GM18861 (cell line): Measurements from ENCODE around the gene NEK11.
A peak's percentile ranks its signal among the peaks of the same experiment; 100 is the strongest.
"Not testable (repeated sequence)": the region's sequence is repeated elsewhere in the genome, so short reads cannot be mapped to it uniquely, and the experiment has no call there.

Experiments used
- ATAC-seq: cut with Tn5 transposase; IDR thresholded peaks from one replicate; pipeline ENCODE4 v1.9.1; 2021; ENCODE audit not compliant: unreplicated experiment

The NEK11 gene

DNA sequence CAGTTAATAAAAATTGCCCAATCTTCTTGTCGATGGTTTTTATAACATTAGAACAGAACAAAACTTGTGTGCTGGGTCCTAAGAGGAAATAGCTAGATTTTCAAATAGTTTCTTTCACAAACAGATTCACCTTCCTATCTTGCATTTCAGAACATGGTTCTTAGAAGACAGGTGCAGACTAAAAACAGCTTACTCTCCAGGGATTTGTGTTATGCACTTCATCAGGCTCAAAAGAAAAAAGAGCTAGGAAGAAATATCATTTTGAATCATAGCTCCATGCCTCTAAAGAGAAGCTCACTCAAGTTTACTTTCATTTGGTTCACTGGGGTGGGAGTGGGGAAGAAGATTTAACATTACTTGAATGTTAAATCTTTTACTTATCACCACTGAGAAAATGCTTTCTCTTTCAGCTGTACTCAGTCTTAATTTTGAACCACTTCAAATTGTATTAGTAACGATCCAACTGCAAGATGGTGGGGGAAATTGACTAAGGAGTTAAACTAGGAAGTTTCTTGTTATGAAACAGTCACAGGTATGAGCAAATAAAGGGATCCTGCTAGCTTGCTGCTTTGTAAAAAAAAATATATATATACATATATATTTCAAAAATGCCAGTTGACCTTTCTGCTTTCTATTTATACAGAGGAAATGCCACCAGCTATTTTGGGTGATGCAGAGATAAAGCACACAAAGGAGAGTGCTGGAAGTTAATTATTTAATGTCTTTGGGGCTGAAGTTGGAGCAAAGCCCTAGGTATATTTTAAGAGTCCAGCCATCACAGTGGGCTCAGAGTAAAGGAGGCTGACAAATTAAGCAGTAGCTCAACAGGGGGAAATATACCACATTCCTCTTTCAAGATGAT is 326.6 kb downstream of the NEK11 start:
- ATAC-seq: peak; percentile 41

GRCh38 chr3:131353986-131354385 is 327.3 kb downstream of the NEK11 start:
- peak; percentile 4 for ATAC-seq

- no peak for ATAC-seq
Observed at GRCh38 chr3:131356006-131356595, 329.4 kb downstream of the NEK11 start.

- ATAC-seq: no peak
Observed at GRCh38 chr3:131357275-131357674, 330.6 kb downstream of the NEK11 start.

- ATAC-seq: no peak
Observed at GRCh38 chr3:131360191-131360755, 333.6 kb downstream of the NEK11 start.

DNA sequence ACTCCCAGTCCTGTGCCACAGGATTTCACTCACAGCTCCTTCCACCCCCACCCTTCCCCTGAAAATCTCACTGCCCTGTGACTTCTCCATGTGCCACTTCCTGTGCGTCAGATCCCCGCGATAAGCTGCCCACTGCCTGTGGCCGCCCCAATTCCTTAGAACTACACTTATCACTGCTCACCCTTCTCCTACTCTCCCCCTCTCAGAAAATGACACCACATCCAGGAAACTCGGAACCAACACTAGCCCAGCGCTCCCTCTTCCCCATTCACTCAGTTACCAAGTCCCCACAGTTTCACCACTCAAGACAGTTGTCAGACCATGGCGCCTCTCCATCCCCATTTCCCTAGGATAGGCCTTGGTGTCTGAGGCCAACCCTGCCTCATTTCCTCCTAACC is 334.4 kb downstream of the NEK11 start:
- ATAC-seq: not testable (repeated sequence)

- ATAC-seq: no peak
Observed at GRCh38 chr3:131361464-131362421, 335.1 kb downstream of the NEK11 start.

DNA sequence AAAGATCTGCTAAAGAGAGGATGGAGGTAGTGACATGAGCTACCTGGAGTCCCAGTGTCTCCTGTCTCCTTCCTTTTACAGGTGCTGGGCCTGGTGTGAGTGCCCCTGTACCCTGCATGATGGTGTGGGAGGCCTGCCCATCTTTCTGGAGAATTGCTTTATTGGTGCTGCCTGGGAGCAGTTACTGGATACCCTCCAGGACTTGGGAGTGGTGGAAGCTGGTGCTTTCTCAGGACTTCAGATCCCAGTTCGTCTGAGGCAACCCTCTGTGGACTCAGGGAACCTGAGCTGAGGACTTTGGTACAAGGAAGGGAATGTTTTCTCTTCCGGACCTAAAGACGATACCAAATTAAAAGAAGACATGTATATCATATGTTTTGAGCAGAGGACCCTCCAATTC is 336.6 kb downstream of the NEK11 start:
- no peak for ATAC-seq

- no peak for ATAC-seq
Observed at GRCh38 chr3:131370935-131371687, 344.4 kb downstream of the NEK11 start.

GRCh38 chr3:131371688-131372066 is 345.0 kb downstream of the NEK11 start:
- no peak for ATAC-seq

DNA sequence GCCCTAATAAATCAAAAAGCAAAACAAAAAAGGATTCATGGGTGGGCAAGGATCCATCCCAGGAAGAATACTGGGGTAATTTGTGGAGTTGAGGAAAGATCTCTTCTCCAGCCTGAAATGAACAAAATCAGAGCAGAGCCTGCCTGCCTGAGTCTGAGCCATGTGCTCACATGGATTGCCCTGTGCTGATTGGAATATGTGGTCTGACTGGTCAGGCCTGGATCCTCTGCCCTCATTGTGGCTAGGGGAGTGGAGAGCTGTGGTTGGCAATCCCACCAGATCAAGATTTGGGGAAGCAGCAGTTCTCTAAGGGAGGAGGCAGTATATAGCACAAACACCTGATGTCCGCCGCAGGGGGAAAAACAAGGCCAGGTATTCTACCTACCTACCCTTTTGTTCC is 348.1 kb downstream of the NEK11 start:
- ATAC-seq: no peak

DNA sequence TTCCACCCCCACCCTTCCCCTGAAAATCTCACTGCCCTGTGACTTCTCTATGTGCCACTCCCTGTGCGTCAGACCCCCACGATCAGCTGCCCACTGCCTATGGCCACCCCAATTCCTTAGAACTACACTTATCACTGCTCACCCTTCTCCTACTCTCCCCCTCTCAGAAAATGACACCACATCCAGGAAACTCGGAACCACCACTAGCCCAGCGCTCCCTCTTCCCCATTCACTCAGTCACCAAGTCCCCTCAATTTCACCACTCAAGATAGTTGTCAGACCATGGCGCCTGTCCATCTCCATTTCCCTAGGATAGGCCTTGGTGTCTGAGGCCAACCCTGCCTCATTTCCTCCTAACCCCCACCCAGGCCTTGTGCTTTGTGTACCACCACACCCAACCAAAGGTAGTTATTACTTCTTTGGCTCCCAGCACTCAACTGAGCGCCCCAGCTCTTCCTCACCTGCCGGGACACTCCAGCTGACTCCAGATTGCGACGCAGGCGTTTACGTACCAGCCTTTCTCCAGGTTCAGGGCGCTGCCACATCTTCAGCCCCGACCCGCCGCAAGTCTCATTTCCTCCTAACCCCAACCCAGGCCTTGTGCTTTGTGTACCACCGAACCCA is 354.3 kb downstream of the NEK11 start:
- not testable (repeated sequence) for ATAC-seq

DNA sequence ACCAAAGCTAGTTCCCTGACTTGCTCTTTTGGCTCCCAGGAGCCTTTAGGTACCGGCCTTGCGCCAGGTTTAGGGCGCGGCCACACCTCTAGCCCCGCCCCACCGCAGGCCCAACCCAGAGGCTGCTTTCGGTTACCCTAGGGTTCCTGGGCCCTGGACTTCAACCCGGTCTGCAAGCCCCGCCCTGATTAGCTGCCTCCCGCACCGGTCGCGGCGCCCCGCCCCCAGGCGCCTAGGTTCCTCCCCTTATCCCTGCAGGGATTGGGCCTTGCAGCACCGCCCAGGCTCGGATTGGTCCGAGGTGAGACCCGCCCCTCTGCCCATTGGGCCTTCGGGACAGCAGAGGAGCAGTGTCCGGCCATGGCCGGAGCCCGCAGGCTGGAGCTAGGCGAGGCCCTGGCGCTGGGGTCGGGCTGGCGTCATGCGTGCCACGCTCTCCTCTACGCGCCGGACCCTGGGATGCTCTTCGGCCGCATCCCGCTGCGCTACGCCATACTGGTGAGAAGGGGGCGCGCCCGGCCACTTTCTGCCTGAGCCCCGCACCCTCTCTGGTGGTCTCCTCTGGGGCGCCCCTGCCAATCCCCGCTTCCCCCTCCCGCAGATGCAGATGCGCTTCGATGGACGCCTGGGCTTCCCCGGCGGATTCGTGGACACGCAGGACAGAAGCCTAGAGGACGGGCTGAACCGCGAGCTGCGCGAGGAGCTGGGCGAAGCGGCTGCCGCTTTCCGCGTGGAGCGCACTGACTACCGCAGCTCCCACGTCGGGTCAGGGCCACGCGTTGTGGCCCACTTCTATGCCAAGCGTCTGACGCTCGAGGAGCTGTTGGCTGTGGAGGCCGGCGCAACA is 355.0 kb downstream of the NEK11 start, which contains the start of gene NUDT16:
NUDT16 (plus strand) TSS at position 330 of the 847 bp plus-strand sequence; CDS start at position 361, 31 bp downstream.
- peak; percentile 97 for ATAC-seq

- ATAC-seq: no peak
Observed at GRCh38 chr3:131386429-131387165, 359.9 kb downstream of the NEK11 start.

DNA sequence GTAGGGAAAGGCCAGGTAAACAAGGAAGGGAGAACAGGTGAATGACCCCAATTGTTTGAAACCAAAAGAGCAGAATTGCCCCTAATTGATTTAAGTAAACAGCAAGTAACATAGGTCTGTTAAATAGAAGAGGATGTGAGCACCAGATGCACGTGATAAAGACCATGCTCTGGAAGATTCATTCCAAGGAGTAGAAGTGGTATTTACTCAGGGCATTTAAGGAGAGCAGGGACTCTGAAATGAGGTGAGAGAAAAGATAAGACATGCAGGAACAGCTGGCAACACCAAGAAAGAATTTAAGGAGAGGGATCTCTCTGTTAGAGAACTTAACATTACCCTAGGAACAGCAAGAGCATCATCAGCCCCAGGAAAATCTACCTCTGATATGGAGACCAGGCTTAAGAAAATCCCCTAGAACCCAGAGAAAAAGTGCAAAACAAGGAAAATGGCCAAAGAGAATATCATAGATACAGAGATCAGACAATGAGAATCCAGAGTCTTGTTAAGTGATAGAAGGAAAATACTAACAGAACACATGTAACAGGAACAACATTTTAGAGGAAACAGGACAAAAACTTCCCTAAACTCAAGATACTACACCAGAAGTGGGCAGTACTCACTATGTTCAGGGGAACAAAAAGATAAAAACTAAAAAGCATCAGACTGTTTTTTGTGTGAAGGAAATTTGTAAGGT is 361.3 kb downstream of the NEK11 start:
- no peak for ATAC-seq

DNA sequence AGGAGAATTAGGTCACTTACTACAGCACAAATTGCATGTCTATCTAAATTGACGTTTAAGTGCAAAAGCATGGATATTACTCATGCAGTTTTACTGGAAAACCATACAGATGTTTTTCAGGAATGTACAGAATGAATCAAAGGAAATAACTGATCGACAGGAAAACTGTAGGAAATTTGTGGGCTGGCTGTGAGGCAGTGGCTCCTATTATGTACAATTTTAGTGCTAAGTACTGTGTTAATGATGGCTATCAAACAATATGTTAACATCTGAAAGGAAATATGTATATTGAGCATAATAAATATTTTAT is 361.8 kb downstream of the NEK11 start:
- no peak for ATAC-seq

GRCh38 chr3:131390331-131390730 is 363.7 kb downstream of the NEK11 start:
- no peak for ATAC-seq

DNA sequence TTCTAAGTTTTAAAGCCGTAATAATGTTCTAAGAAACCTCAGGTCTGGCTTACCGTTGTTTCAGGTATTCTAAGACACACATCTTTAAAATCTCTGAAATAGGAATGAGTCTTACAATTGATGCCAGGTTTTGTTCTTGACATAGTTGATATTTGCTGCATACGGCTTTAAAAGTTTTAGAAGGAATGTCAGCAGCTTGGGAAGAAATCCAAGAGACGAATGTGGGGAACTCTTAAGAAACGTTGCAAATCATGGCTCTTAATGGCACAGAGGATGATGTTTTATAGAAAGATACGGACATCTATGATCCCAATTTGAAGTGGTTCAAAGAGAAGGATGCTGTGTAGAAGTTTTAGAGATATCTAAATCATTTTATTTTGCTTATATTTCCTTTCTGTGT is 366.4 kb downstream of the NEK11 start:
- no peak for ATAC-seq
